ENCODE measurements around the gene MAP4K4. TPM values are rescaled to one million over a fixed set of nuclear protein-coding genes. Genes with fewer than 3 reads are reported as not detected.
"Not testable (repeated sequence)": the region's sequence is repeated elsewhere in the genome, so short reads cannot be mapped to it uniquely, and the experiment has no call there.

The MAP4K4 gene
- total and polyA plus RNA-seq, 2 experiments from 2014 or later = 61.6 to 131 TPM

DNA sequence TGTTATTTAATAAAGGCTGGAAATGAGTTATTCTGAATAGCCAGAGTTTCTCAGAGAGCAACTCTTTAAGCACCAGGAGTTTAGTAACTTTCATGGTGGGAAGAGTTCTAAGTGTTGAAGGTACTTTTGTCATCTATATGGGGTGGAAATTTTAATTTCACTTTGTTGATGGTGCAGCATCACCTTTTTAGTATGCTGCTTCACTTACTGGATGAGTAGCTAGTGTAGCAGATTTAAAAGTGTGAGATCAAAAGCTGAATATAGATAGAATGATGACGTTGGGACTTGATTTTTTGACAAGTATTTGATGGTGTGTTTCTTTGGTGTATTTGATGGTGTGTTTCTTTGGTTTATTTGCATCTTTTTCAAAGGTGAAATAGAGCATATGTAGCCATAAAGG is 47.3 kb downstream of the MAP4K4 start:
- H3K27ac ChIP-seq = no peak overlapping the region
- no peaks in the 10 kb centered on the region for H3K36me3 ChIP-seq
- no peak for DNase-seq (ENCODE audit: low read depth in 1 of 2, low spot score in 1 of 2)
- H3K4me1 ChIP-seq (ENCODE audit: low read depth) = peaks cover 49% of the 10 kb centered on the region
- H3K27me3 ChIP-seq = no peaks in the 10 kb centered on the region
- TF ChIP-seq, protein P1, sequence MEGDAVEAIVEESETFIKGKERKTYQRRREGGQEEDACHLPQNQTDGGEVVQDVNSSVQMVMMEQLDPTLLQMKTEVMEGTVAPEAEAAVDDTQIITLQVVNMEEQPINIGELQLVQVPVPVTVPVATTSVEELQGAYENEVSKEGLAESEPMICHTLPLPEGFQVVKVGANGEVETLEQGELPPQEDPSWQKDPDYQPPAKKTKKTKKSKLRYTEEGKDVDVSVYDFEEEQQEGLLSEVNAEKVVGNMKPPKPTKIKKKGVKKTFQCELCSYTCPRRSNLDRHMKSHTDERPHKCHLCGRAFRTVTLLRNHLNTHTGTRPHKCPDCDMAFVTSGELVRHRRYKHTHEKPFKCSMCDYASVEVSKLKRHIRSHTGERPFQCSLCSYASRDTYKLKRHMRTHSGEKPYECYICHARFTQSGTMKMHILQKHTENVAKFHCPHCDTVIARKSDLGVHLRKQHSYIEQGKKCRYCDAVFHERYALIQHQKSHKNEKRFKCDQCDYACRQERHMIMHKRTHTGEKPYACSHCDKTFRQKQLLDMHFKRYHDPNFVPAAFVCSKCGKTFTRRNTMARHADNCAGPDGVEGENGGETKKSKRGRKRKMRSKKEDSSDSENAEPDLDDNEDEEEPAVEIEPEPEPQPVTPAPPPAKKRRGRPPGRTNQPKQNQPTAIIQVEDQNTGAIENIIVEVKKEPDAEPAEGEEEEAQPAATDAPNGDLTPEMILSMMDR (IDR thresholded peaks at IDR 0.05; ENCODE audit: low read depth, low read length) = no peak
- H3K9me3 ChIP-seq (ENCODE audit: low read depth) = no peaks in the 10 kb centered on the region
- H3K4me3 ChIP-seq = no peak overlapping the region

DNA sequence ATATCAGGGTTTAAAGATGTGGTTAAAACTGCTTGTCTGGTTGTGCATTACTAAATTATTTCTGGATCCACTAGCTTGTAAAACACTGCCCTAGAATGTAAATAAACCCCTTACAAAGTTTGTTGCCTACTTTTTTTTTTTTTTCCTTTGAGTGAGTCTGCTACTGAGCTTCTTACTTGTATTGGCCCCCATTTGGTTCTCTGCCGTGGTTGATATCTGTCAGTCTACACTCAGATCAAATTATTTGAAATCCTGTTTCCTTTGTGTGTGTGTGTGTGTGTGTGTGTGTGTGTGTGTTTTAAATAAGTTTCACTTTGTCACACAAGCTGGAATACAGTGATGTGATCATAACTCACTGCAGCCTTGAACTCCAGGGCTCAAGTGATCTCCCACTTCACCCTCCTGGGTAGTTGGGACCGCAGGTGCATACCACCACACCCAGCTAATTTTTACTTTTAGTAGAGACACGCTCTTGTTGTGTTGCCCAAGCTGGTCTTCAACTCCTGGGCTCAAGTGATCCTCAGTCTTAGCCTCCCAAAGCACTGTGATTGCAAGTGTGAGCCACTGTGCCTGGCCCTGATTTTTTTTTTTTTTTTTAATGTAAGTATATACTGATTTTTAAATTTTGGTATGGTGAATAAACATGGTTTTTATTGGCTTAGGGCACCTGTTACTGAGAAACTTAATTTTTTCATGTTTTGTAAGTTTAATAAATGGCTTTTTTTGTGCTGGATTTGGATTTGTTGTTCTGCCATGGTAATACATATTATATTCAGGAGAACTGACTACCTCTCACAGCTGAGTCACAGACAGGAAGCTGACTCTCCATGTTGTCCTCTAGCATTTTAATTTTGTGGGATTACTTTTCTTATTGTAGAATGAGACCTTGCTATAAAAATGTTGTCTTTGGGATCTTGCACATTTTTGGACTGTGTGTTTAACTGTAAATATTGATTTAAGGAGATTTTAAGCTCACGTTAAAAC is 48.5 kb downstream of the MAP4K4 start:
- DNase-seq (ENCODE audit: low read depth in 1 of 2, low spot score in 1 of 2) = peak in 1 of 2 donors; percentile 51
- Histone ChIP-seq H3K36me3 (no peaks in the 10 kb centered on the region), H3K4me3 (no peak overlapping the region), H3K4me1 (ENCODE audit: low read depth) (peaks cover 47% of the 10 kb centered on the region), H3K9me3 (ENCODE audit: low read depth) (no peaks in the 10 kb centered on the region), H3K27me3 (no peaks in the 10 kb centered on the region), H3K27ac (no peak overlapping the region)
- TF ChIP-seq, protein P1 (IDR thresholded peaks at IDR 0.05; ENCODE audit: low read depth, low read length) = no peak

GRCh38 chr2:101748000-101748399 is 50.5 kb downstream of the MAP4K4 start:
- DNase-seq (ENCODE audit: low read depth in 1 of 2, low spot score in 1 of 2) = no peak
- TF ChIP-seq, protein P1 (IDR thresholded peaks at IDR 0.05; ENCODE audit: low read depth, low read length) = no peak
- Histone ChIP-seq H3K4me1 (ENCODE audit: low read depth) (peaks cover 51% of the 10 kb centered on the region), H3K9me3 (ENCODE audit: low read depth) (no peaks in the 10 kb centered on the region), H3K4me3 (no peak overlapping the region), H3K27me3 (no peaks in the 10 kb centered on the region), H3K36me3 (no peaks in the 10 kb centered on the region), H3K27ac (peak overlapping the region; percentile 2)

DNA sequence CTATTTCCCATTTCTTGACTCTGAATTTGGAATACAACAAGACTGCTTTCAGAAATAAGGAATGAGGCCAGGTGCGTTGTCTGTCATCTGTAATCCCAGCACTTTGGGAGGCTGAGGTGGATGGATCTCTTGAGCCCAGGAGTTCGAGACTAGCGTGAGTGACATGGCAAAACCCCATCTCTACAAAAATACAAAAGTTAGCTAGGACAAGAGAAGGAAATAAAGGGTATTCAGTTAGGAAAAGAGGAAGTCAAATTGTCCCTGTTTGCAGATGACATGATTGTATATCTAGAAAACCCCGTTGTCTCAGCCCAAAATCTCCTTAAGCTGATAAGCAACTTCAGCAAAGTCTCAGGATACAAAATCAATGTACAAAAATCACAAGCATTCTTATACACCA is 51.0 kb downstream of the MAP4K4 start:
- not testable (repeated sequence) for H3K4me3 ChIP-seq; H3K27me3 ChIP-seq; H3K9me3 ChIP-seq (ENCODE audit: low read depth); DNase-seq (ENCODE audit: low read depth in 1 of 2, low spot score in 1 of 2); H3K36me3 ChIP-seq; H3K27ac ChIP-seq
- peaks cover 50% of the 10 kb centered on the region for H3K4me1 ChIP-seq (ENCODE audit: low read depth)

DNA sequence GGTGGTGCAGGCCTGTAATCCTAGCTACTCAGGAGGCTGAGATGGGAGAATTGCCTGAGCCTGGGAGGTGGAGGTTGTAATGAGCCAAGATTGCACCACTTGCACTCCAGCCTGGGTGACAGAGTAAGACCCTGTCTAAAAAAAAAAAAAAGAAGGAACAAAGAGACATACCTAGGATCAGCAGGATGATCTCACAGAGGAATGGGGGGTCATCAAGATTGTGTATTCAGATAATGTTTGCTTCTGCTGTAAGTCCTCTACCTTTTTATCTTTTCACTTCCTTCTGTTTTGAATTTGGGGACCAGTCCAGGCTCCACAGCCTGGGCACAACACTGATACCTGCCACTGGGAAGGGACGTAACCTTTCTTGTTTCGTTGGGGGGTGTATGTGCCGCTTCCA is 53.2 kb downstream of the MAP4K4 start:
- DNase-seq (ENCODE audit: low read depth in 1 of 2, low spot score in 1 of 2) = no peak
- H3K36me3 ChIP-seq = no peaks in the 10 kb centered on the region
- H3K9me3 ChIP-seq (ENCODE audit: low read depth) = no peaks in the 10 kb centered on the region
- no peaks in the 10 kb centered on the region for H3K27me3 ChIP-seq
- H3K27ac ChIP-seq = peak overlapping the region; percentile 79
- H3K4me1 ChIP-seq (ENCODE audit: low read depth) = peaks cover 58% of the 10 kb centered on the region
- H3K4me3 ChIP-seq = no peak overlapping the region
- TF ChIP-seq, protein P1 (IDR thresholded peaks at IDR 0.05; ENCODE audit: low read depth, low read length) = no peak

DNA sequence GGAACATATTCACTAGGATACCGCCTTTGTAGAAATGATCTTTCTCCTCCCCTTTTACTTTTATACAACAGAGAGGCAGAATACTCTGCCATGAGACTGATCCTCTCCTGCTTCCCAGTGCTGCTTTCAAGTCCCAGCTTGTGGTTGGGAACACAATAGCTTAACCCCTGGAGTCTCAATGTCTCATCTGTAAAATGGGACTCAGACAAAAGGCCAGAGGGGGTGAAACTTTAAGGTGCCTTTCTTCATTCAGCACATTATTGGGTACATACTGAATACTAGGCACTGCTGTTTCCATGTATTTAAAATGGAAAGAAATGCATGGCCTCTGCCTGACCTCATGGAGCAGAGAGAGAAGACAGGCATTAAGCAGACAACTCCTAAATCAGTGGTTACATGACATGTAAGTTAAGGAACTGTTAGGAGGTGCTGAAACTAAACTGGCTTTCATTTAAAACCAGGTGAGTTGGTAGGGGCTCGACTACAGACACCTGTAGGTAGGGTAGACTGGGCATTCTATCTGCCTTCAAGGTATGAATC is 53.8 kb downstream of the MAP4K4 start:
- TF ChIP-seq, protein P1 (IDR thresholded peaks at IDR 0.05; ENCODE audit: low read depth, low read length) = no peak
- Histone ChIP-seq H3K27ac (peak overlapping the region; percentile 79), H3K36me3 (no peaks in the 10 kb centered on the region), H3K4me3 (no peak overlapping the region), H3K9me3 (ENCODE audit: low read depth) (no peaks in the 10 kb centered on the region), H3K4me1 (ENCODE audit: low read depth) (peaks cover 59% of the 10 kb centered on the region), H3K27me3 (no peaks in the 10 kb centered on the region)
- DNase-seq (ENCODE audit: low read depth in 1 of 2, low spot score in 1 of 2) = no peak
